Measurements from ENCODE around the gene SRSF3.

GRCh38 chr6:36627801-36628246 is 33.7 kb downstream of the SRSF3 start:
- TF ChIP-seq GATA2 (IDR thresholded peaks at IDR 0.05; ENCODE audit: low read depth, low read length): no peak
- no peak for TF ChIP-seq GATA3 (IDR thresholded peaks at IDR 0.05; ENCODE audit: low read depth, low read length)

Measured in SH-SY5Y (cell line).